H1 (cell line): ENCODE results near the gene NRROS. TPM values are rescaled to one million over a fixed set of nuclear protein-coding genes. Genes with fewer than 3 reads are reported as not detected.

Experiments
- CTCF ChIA-PET: fragments of 300-600 bp; sonication (Branson Sonifier 250); formaldehyde crosslinking; loops from one replicate; lab custom pipeline; 2021; ENCODE audit not compliant: partially characterized antibody; lab: Charles Lee
- POLR2A ChIA-PET: fragments of 300-600 bp; sonication (Branson Sonifier 250); formaldehyde crosslinking; loops from one replicate; lab custom pipeline; 2021; ENCODE audit warnings: inconsistent platforms; ENCODE audit not compliant: partially characterized antibody; lab: Charles Lee
- DNase-seq, 2 experiments: peaks; one replicate each; pipeline versions ENCODE4 v3.0.0 to v3.0.0-alpha.2; 2010 to 2022; ENCODE audit warnings: low spot score in 2 of 2, low read depth in 1 of 2, mixed read lengths in 1 of 2
- FAIRE-seq: peaks from 2 replicates; lab custom pipeline; 2011; peaks lifted over from hg19 to GRCh38; lab: Jason Lieb, UNC
- H2AFZ ChIP-seq: 2 replicates; pipeline ENCODE4 v1.8.1; 2012; ENCODE audit warnings: low read length, inconsistent platforms
- H2AK5ac ChIP-seq: 2 replicates; pipeline ENCODE4 v1.6.1; 2013; ENCODE audit warnings: low read depth, low read length
- H2BK120ac ChIP-seq: replicated peaks from 2 replicates; pipeline ENCODE3; 2013; ENCODE audit warnings: low read depth, low read length, inconsistent platforms
- H2BK12ac ChIP-seq: 2 replicates; pipeline ENCODE4 v1.6.1; 2013; ENCODE audit warnings: low read depth, low read length
- H2BK15ac ChIP-seq: 2 replicates; pipeline ENCODE4 v1.6.1; 2013; ENCODE audit warnings: low read length
- H2BK20ac ChIP-seq: 2 replicates; pipeline ENCODE4 v1.6.1; 2013; ENCODE audit warnings: low read length
- H2BK5ac ChIP-seq: 2 replicates; pipeline ENCODE4 v1.6.1; 2013; ENCODE audit warnings: low read depth, low read length
- H3K14ac ChIP-seq: 2 replicates; pipeline ENCODE4 v1.6.1; 2013; ENCODE audit warnings: inconsistent platforms; ENCODE audit not compliant: insufficient read length
- H3K18ac ChIP-seq: 2 replicates; pipeline ENCODE4 v1.6.1; 2013; ENCODE audit warnings: low read length; ENCODE audit errors: extremely low read depth
- H3K23ac ChIP-seq: 2 replicates; pipeline ENCODE4 v1.6.1; 2013; ENCODE audit warnings: inconsistent platforms; ENCODE audit not compliant: insufficient read length
- H3K23me2 ChIP-seq: 2 replicates; pipeline ENCODE4 v1.6.1; 2013; ENCODE audit warnings: low read depth, low read length
- H3K27ac ChIP-seq: 2 replicates; pipeline ENCODE4 v1.6.1; 2011; ENCODE audit warnings: low read depth, low read length, inconsistent platforms
- H3K27me3 ChIP-seq, 4 experiments: replicated peaks in 1 of 4; 1 replicate in 1 of 4; 2 replicates in 3 of 4; pipeline versions ENCODE4 v1.6.1 to v1.8.1; 2011 to 2013; ENCODE audit warnings: low read length in 3 of 4, mild to moderate bottlenecking in 3 of 4, inconsistent platforms in 2 of 4, mixed read lengths in 2 of 4, moderate library complexity in 1 of 4; ENCODE audit not compliant: control insufficient read depth in 3 of 4, insufficient read depth in 3 of 4; ENCODE audit errors: extremely low read depth in 1 of 4
- H3K36me3 ChIP-seq, 4 experiments: 2 replicates each; pipeline versions ENCODE4 v1.6.1 to v1.8.1; 2011 to 2013; ENCODE audit warnings: mild to moderate bottlenecking in 4 of 4, low read length in 3 of 4, moderate library complexity in 2 of 4, control low read depth in 1 of 4, inconsistent platforms in 1 of 4; ENCODE audit not compliant: insufficient read depth in 4 of 4, control insufficient read depth in 2 of 4
- H3K4ac ChIP-seq: replicated peaks from 2 replicates; pipeline ENCODE3; 2013; ENCODE audit warnings: low read length, low read depth, mixed read lengths, inconsistent platforms; ENCODE audit not compliant: insufficient read length
- H3K4me1 ChIP-seq, 4 experiments: replicated peaks in 1 of 4; 1 replicate in 1 of 4; 2 replicates in 3 of 4; pipeline versions ENCODE4 v1.6.1 to v1.8.1; 2011 to 2013; ENCODE audit warnings: low read length in 3 of 4, inconsistent platforms in 2 of 4, mixed read lengths in 1 of 4; ENCODE audit not compliant: insufficient read depth in 4 of 4, control insufficient read depth in 3 of 4
- H3K4me2 ChIP-seq, 2 experiments: 2 replicates each; pipeline versions ENCODE4 v1.6.1 to v1.8.1; 2011 to 2013; ENCODE audit warnings: low read depth in 2 of 2, low read length in 2 of 2, control low read depth in 1 of 2, inconsistent platforms in 1 of 2, mild to moderate bottlenecking in 1 of 2; ENCODE audit not compliant: insufficient read depth in 1 of 2
- H3K4me3 ChIP-seq, 4 experiments: fragments of 200-600, 300-600 bp in 1 of 4; sonication (generic), shearing (Covaris generic), sonication (Bioruptor Twin) in 1 of 4; 2 replicates each; pipeline versions ENCODE4 v1.5.1 to v1.8.1; 2011 to 2016; ENCODE audit warnings: low read length in 4 of 4, low read depth in 3 of 4, control low read depth in 2 of 4, inconsistent platforms in 2 of 4, mild to moderate bottlenecking in 2 of 4, mixed read lengths in 1 of 4, moderate library complexity in 1 of 4; ENCODE audit not compliant: insufficient read depth in 2 of 4; ENCODE audit errors: extremely low read depth in 1 of 4
- H3K56ac ChIP-seq: replicated peaks from 2 replicates; pipeline ENCODE3; 2013; ENCODE audit warnings: low read depth, mild to moderate bottlenecking, mixed read lengths, low read length, inconsistent platforms; ENCODE audit not compliant: insufficient read length
- H3K79me1 ChIP-seq: 2 replicates; pipeline ENCODE4 v1.6.1; 2013; ENCODE audit warnings: low read depth, low read length, control low read depth
- H3K79me2 ChIP-seq, 2 experiments: 2 replicates each; pipeline versions ENCODE4 v1.6.1 to v1.8.1; 2012 to 2013; ENCODE audit warnings: low read length in 2 of 2, mild to moderate bottlenecking in 2 of 2, inconsistent platforms in 1 of 2; ENCODE audit not compliant: insufficient read depth in 2 of 2, control insufficient read depth in 1 of 2
- H3K9ac ChIP-seq, 4 experiments: replicated peaks in 1 of 4; 1 replicate in 1 of 4; 2 replicates in 3 of 4; pipeline versions ENCODE4 v1.6.1 to v1.8.1; 2011 to 2013; ENCODE audit warnings: low read depth in 3 of 4, low read length in 3 of 4, control low read depth in 2 of 4, mild to moderate bottlenecking in 2 of 4, moderate library complexity in 2 of 4, inconsistent platforms in 1 of 4; ENCODE audit errors: extremely low read depth in 1 of 4
- H3K9me3 ChIP-seq, 2 experiments: 2 replicates each; pipeline versions ENCODE4 v1.6.1 to v1.8.1; 2012 to 2013; ENCODE audit warnings: mild to moderate bottlenecking in 2 of 2, moderate library complexity in 2 of 2, control low read depth in 1 of 2, inconsistent platforms in 1 of 2, low read depth in 1 of 2, low read length in 1 of 2, mixed read lengths in 1 of 2; ENCODE audit not compliant: insufficient read depth in 2 of 2
- H4K20me1 ChIP-seq, 2 experiments: replicated peaks in 1 of 2; 2 replicates each; pipeline versions ENCODE3 to v1.8.1; 2011 to 2013; ENCODE audit warnings: inconsistent platforms in 2 of 2, low read length in 2 of 2, mild to moderate bottlenecking in 1 of 2; ENCODE audit not compliant: insufficient read depth in 2 of 2, control insufficient read depth in 1 of 2
- H4K5ac ChIP-seq: 2 replicates; pipeline ENCODE4 v1.6.1; 2013; ENCODE audit warnings: low read length, low read depth, mixed read lengths, inconsistent platforms; ENCODE audit not compliant: insufficient read length
- H4K8ac ChIP-seq: 2 replicates; pipeline ENCODE4 v1.8.0; 2013; ENCODE audit warnings: mild to moderate bottlenecking, moderate library complexity, low read length, inconsistent platforms; ENCODE audit not compliant: insufficient read depth; ENCODE audit errors: extremely low read depth
- H4K91ac ChIP-seq: replicated peaks from 2 replicates; pipeline ENCODE3; 2013; ENCODE audit warnings: low read length, mixed read lengths, inconsistent platforms; ENCODE audit not compliant: insufficient read length
- CHD1 ChIP-seq: IDR thresholded peaks from 2 replicates; pipeline ENCODE4 v1.6.1; 2012; ENCODE audit warnings: low read depth, low read length, improper control_type of control experiment
- CHD2 ChIP-seq: IDR thresholded peaks from 2 replicates; pipeline ENCODE4 v1.6.1; 2012; ENCODE audit warnings: low read length, improper control_type of control experiment
- EGR1 ChIP-seq: IDR thresholded peaks from 2 replicates; pipeline ENCODE4 v1.6.1; 2011; ENCODE audit warnings: low read depth, low read length, borderline replicate concordance
- FOSL1 ChIP-seq: IDR thresholded peaks from 2 replicates; pipeline ENCODE4 v1.6.1; 2011; ENCODE audit warnings: mild to moderate bottlenecking, low read depth, low read length, moderate library complexity; ENCODE audit not compliant: insufficient read depth
- GTF2F1 ChIP-seq: IDR thresholded peaks from 2 replicates; pipeline ENCODE4 v1.6.1; 2012; ENCODE audit warnings: low read depth, low read length, improper control_type of control experiment, borderline replicate concordance
- HDAC2 ChIP-seq, 2 experiments: fragments of 300-600 bp in 1 of 2; sonication (generic) in 1 of 2; IDR thresholded peaks; 2 replicates each; pipeline ENCODE4 v1.6.1; 2011 to 2012; ENCODE audit warnings: low read depth in 2 of 2, low read length in 2 of 2, mild to moderate bottlenecking in 2 of 2, moderate library complexity in 2 of 2, borderline replicate concordance in 1 of 2, inconsistent platforms in 1 of 2
- HDAC6 ChIP-seq: IDR thresholded peaks from one replicate; pipeline ENCODE4 v1.7.1; 2012; ENCODE audit warnings: low read depth, mild to moderate bottlenecking, inconsistent platforms, low read length, moderate library complexity
- KDM5A ChIP-seq: fragments of 200-600 bp; IDR thresholded peaks from 2 replicates; pipeline ENCODE4 v1.7.1; 2012; ENCODE audit warnings: mild to moderate bottlenecking, low read length, inconsistent platforms, mixed read lengths
- POLR2A ChIP-seq, 2 experiments: IDR thresholded peaks; 1 replicate in 1 of 2; 2 replicates in 1 of 2; pipeline ENCODE4 v1.6.1; 2011; ENCODE audit warnings: low read depth in 2 of 2, low read length in 2 of 2, mild to moderate bottlenecking in 2 of 2; ENCODE audit errors: control extremely low read depth in 1 of 2
- SIRT6 ChIP-seq: IDR thresholded peaks from one replicate; pipeline ENCODE4 v1.7.1; 2012; ENCODE audit warnings: low read length, inconsistent platforms
- SIX5 ChIP-seq: IDR thresholded peaks from 2 replicates; pipeline ENCODE4 v1.6.1; 2011; ENCODE audit warnings: mild to moderate bottlenecking, low read depth, low read length
- SRF ChIP-seq: IDR thresholded peaks from 2 replicates; pipeline ENCODE4 v1.6.1; 2011; ENCODE audit warnings: mild to moderate bottlenecking, low read depth, low read length, moderate library complexity
- WGBS, 2 experiments: shearing (Covaris generic) in 1 of 2; methylation state at CpG; one replicate each; pipeline versions ENCODE4 v1.1.6 to v1.1.7; 2013 to 2015; ENCODE audit warnings: low lambda C conversion rate in 2 of 2, mixed read lengths in 2 of 2, inconsistent platforms in 1 of 2, low coverage in 1 of 2, missing lambda C conversion rate in 1 of 2; ENCODE audit not compliant: insufficient replicate concordance in 2 of 2, insufficient coverage in 1 of 2, insufficient read length in 1 of 2; ENCODE audit errors: extremely low coverage in 1 of 2, missing lambda C conversion rate in 1 of 2; 5-methylcytosine and 5-hydroxymethylcytosine counted together
- polyA plus RNA-seq, 7 experiments: library from polyadenylated mRNA; depleted of rRNA in 3 of 7; stranded (reverse) in 5 of 7; unstranded in 2 of 7; fragments of >200 nt in 5 of 7; fragments of 200-250 nt in 2 of 7; gene quantifications; 1 replicate in 5 of 7; 2 replicates in 1 of 7; 4 replicates in 1 of 7; pipeline versions ENCODE4 v1.2.1 to v1.2.3, GENCODE V29; 2011 to 2013; ENCODE audit warnings: missing spikeins in 2 of 7, mixed read lengths in 2 of 7
- total RNA-seq: library from RNA; stranded (reverse); fragmentation: NEBNext Ultra II Directional; extraction: Animal tissue kit (Norgen Biotek cat#: 25700); gene quantifications from 2 replicates; pipeline ENCODE4 v1.2.1, GENCODE V29; 2021

Gene NRROS
- total and polyA plus RNA-seq, 2 of the 8 experiments (the other 6 are each of a cell fraction or from before 2014, with no cell fraction given), result 5.3 to 7.3 TPM

GRCh38 chr3:196689941-196690660 is 50.6 kb downstream of the NRROS start:
- Histone ChIP-seq H3K36me3 (no peaks in the 10 kb centered on the region), H3K14ac (no peak overlapping the region), H3K56ac (no peak overlapping the region), H3K23ac (no peak overlapping the region), H4K20me1 (peaks cover 0 to 3% of the 10 kb centered on the region in 2 experiments), H3K79me1 (no peaks in the 10 kb centered on the region), H4K91ac (no peak overlapping the region), H2BK120ac (no peak overlapping the region), H4K8ac (no peak overlapping the region), H2AK5ac (no peak overlapping the region), H2BK12ac (no peak overlapping the region), H3K79me2 (no peaks in the 10 kb centered on the region), H3K23me2 (peaks cover 10% of the 10 kb centered on the region; the same call in 1 of the 2 replicates), H2AFZ (0 out of 2 replicates have a peak overlapping the region, but pooled peaks have one; percentile 31), H3K4me1 (peaks cover 2 to 6% (median 2%) of the 10 kb centered on the region in 4 experiments; a peak in 6 of 7 replicates), H2BK5ac (no peak overlapping the region), H3K4me2 (no peak overlapping the region), H3K9ac (no peak overlapping the region), H3K4ac (no peak overlapping the region), H3K18ac (no peak overlapping the region), H3K9me3 (no peaks in the 10 kb centered on the region), H4K5ac (no peak overlapping the region), H3K4me3 (no peak overlapping the region), H2BK15ac (no peak overlapping the region), H3K27me3 (no peaks in the 10 kb centered on the region), H2BK20ac (no peak overlapping the region), H3K27ac (no peak overlapping the region)
- no peak for FAIRE-seq
- TF ChIP-seq SRF (no peak), KDM5A (no peak), HDAC6 (no peak), FOSL1 (no peak), EGR1 (no peak), HDAC2 (IDR thresholded peaks at IDR 0.05; ENCODE audit: borderline replicate concordance in 1 of 2, low read depth in 2 of 2, low read length in 2 of 2) (no peak), SIX5 (no peak), CHD2 (no peak), GTF2F1 (no peak), SIRT6 (no peak), POLR2A (IDR thresholded peaks at IDR 0.05; ENCODE audit: control extremely low read depth in 1 of 2, low read depth in 2 of 2, low read length in 2 of 2) (no peak), CHD1 (no peak)
- ChIA-PET POLR2A (interaction anchor here (1.6 kb wide), 1 partner anchor 10 kb away, joined by 4 read pairs; no protein-coding TSS in a partner anchor), CTCF (interaction anchor here (1.5 to 10.9 kb wide), 3 partner anchors 13 to 152 kb away, joined by 4 to 143 read pairs (median 5); no protein-coding TSS in a partner anchor)
- WGBS, 2 experiments, result 87% methylated on average over 17 of the region's 17 CpGs; no CpG with 5 or more reads in 1 of the 2 experiments
- no peak for DNase-seq
